HG03432 (cell line): Measurements from ENCODE around the gene ATL1.

Experiments used
- ATAC-seq: cut with Tn5 transposase; IDR thresholded peaks from one replicate; pipeline ENCODE4 v1.9.1; 2021; ENCODE audit warnings: mild to moderate bottlenecking, moderate library complexity; ENCODE audit not compliant: unreplicated experiment

Gene ATL1

DNA sequence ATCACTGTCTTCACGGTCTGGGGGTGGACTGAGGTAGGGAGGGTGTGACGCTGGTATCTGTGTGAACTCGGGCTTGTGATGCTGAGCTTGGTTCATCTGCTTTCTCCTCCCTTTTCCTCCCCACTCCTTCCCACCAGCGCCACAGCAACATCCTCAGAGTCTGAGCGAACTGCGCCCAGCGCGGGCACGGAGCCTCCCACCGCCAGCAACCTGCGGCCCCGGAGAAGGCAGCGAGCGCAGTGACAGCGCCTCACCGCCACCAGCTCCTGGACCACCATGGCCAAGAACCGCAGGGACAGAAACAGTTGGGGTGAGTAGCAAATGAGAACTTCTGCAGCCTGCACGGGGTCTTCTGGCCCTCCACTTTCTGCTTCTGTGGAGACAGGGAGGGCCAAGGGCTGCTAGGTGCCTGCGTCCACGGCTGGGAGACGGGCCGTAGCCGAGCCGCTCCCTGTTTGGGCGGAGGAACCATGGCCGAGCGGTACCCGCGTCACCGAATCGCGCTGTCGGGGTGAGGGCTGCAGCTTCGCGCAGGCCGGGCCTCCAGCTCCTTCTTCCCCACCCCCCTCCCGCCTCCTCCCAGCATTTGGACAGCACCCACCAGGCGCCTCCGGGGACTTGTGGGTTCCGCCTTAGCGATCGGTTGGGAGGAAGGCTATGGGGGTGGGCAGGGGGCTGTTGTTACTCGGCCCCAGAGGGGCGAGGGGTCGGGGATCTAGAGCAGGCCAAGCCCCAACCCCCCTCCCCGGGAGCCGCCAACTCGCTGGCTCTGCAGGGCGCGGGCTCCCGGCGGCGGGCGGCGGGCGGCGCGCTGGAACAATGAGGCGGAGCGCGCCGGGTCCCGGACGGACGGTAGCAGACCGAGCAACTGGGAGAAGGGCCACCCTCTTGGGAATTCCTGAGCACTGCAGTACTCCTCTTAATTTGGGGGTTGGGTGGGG, at the start of gene ATL1:
Gene ATL1, plus strand, starts transcription at position 156 of the 941 bp plus-strand sequence. Its CDS starts 121 bp downstream, at position 277.
- ATAC-seq: peak; percentile 52

DNA sequence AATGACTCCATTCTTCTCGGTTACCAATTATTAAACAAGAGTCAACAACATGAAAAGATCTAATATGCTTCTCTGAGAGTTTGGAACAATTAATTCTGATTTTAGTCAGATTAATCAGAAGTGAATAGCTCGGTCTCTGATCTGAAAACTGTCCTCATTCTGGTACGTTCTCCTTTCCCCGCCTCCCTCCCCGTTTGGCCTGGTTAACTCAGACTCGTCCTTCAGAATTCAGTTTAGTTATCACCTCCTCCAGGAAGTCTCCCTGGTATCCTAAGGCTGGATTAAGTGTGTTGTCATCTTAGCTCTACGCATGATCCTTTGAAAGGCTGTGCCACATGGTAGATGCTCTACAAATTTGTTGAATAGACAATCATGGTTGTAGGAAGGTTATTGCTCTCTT, 49.8 kb upstream of the ATL1 start:
- no peak for ATAC-seq

DNA sequence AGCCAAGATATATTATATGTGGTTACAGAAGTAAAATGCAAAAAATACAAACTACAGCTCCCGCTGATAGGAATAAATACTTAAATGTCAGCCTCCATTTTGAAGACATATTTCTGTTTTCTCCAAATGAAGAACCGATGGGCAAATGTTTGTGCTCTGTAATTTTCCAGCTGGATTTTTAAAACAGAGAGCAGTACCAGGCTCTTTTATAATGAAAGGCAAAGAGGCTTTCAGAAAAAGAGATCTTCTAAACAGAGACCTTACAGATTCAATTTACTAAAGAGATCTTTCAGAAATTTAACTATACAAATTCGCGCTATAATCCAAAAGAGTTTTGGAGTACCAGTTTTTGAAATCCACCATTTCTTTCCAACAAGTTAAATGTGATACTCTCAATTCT, 47.5 kb upstream of the ATL1 start:
- ATAC-seq: no peak

DNA sequence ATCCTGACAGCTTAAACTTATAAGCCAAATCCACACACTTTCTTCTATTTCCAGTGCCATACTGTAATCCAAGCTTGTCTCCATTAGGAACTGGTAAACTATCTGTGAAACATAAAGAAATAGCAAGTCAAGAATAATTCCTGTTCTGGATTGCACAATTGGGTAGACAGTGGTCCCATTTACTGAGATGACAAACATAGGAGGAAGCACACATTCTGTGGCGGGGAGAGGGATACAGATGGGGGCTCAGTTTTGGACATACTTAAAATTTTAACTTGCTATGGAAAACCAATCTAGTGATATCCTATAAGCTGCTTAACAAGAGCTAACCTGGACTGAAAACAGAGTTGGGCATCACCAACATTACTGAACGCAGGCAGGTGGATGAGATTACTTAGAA, 43.9 kb upstream of the ATL1 start:
- ATAC-seq: no peak

DNA sequence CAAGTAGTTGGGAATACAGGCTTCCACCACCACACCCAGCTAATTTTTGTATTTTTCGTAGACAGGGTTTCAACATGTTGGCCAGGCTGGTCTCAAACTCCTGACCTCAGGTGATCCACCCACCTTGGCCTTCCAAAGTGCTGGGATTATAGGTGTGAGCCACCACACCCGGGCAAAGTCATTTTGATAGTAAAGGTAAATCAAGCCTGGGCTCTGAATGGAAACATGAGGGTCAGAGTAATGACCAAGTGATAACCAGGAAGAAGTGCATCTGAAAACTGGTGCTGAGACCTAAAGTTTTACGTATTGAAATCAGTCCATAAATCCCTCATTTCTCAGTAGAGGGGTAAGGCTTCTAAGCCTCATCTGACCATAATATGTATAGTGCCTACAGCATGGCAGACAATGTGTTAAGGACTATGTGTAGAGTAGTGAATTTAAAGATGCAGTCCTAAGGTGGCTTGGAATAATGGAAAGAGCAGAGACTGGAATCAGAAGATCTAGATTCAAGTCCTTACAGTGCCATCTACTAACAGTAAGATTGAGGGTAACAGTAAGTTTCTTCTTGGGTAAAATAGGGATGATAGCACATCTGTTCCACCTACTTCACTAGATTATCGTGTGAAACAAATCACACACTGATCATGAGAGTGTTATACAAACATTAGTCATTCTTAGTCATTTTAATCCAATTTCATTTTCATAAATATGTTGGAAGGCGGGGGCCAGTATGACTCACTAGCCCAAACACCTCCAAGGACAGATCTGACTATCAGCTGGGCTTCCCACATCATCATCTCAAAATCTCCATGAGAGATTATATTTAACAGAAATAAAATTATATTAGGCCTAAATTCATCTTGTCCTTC, 38.8 kb upstream of the ATL1 start:
- ATAC-seq: peak; percentile 80

DNA sequence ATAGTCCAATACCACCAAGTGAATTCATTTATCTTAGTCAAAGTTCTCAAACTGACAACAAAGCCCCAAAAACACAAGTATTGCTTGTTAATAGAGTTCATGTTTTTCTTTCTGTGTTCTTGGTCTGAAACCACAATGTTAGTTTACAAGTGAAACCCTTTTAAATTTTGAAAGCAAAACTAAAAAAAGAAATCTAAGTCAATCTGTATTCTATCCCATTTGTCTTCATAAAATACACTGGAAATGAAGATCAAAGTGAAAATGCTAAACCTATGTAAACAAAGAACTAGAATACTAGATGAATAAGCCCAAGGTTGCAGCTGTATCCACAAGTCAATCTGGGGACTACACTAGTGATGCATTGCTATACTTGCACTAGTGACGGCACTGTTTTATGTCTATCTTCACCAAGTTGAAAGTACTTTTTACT, 38.0 kb upstream of the ATL1 start:
- peak; percentile 65 for ATAC-seq

DNA sequence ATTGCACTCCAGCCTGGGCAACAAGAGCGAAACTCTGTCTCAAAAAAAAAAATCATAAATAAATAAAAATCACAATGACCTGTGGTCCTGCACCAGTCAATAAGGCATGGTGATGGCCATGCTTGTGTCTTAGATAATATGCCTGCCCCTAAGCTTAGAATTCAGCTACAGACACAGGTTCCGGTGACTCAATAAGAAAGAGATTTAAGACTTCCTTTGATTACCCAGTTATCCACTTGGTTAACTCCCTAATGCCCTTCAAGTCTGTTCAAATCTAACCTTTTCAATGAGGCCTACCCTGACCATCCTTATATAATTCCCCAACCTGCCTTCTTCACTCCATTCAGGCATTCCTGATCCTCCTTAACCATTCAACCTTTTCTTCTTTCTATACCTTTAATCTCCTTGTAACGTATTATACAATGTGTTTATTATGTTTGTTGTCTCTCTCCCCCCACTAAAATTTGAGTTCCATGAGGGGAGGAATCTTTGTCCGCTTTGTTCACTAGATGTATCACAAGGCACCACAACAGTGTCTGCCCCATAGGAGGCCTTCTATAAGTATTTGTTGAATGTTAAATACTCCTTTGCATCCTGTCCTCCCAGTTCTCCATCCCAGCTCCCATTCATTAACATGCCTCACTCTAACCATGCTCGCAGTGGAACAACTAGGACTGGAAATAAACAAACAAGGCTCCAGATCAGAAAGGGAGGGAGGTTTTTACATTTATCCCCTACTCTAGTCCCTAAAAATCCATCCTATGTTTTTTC, 36.5 kb upstream of the ATL1 start:
- no peak for ATAC-seq

DNA sequence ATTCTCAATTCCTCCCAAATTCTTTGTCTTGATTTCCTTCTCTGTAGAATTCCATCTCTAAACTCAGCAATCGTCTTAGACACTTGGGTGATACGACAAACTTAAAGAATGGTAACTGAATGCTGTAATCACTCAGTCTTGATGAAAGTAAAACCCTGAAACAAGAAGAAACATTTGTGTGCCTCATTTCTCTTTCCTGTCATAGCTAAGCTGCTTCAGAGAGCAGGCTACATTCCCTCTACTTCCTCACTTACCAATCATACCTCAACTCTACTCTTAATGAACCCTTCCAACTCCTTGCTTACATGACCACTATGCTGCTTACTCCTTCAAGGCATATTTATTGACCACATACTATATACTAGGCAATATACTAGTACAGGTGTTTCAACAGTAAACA, 35.9 kb upstream of the ATL1 start:
- ATAC-seq: no peak

DNA sequence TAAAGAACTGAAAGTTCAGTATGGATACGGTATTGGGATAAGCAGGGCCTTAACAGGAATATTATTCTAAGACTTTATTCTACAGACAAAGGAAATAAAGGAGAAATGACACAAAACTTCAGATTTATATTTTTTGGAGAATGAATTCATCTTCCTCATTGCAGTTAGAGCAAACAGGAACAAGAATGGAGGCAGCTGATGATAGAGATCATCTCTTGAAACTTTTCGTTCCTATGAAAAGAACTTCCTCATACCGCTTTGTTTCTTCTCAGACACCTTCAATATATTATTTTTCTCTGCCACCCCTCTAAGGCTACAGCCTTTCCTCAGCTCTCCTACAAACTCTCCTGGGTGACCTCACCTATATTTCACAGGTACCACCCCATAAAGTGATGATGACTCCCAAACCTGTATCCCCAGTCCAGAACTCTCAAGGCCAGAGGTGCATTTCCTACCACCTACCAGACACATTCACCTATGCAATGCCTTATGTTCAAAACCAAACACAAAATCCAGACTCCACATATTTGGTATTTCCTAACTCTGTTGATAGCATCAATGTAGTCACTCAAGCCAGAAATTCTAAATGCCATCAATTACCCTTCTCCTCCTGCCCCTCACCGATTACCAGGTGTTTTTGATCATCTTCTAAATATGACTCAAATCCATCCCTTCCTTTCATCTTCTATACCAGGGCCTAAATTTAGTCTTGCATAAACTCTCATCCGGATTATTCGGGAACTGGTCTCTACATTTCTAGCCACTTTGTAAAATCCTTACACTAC, 35.0 kb upstream of the ATL1 start:
- no peak for ATAC-seq

DNA sequence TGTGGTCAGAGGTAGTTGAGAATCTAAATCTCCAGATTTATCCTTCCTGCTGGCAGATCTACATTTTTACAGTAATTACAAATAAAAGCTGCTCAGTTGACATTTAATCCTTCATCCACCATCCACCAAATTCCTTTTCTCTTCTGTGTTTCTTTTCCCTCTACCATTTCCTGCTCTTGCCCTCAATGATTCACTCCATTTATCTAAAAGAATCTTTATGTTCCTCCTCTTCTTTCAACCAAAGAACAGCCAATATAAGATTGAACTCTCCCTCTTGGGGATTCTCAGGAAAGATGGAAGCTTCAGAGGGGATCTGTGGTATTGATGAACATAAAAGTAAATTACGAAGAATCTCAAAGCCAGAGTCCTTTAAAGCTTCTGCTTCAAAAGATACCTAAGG, 31.9 kb upstream of the ATL1 start:
- ATAC-seq: no peak

DNA sequence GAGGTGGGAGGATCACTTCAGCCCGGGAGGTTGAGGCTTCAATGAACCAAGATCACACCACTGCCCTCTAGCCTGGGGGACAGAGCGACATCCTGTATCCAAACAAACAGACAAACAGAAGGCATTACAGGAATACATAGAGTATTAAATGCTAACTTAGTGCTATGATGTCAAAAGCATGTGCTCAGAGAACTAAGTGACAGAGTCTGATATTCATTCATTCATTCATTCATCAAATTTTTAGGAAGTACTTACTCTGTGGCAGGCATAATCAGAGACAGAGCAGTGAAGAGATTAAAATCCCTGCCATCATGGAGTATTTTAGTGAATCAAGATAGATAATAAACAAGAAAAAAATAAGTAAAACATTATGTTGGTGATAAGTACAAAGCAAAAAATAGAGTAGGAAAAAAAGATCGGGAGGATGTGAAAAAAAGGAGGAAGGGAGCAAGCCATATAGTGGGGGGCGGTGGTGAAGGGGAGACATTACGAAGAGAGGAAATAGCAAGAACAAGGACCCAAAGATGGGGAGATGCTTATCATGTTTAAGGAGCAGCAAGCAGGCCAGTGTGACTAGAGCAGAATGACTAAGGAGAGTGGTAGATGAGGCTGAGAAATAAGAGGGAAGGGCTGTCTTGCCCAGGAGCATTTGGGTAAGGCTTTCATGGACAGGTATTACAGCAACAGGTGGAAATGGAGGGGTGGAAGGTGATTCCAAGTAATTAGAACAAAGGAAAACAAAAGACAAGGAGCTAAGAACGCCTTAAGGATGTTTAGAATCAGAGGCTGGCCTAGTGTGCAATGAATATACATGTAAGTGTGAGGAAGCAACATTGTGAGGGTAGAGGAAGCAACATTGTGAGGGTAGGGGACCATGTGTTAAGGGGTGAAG, 30.4 kb upstream of the ATL1 start:
- no peak for ATAC-seq

DNA sequence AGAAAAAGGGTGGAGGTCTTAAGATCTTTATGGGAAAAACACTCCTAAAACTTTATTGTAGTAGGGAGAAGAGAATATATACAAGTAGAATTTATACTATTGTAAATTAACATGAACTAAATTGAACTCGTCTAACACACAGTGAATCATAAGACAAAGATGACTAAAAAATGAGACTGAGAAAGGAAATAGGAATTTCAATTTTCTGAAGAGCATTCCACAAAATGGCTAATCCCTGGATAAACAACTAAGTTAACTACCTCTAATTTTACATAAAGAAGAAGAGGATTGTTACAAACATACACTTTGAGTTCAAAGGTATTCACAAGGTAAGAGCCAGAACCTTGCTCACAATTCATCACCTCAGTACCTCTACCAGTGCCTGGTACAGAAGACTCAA, 29.6 kb upstream of the ATL1 start:
- ATAC-seq: no peak

DNA sequence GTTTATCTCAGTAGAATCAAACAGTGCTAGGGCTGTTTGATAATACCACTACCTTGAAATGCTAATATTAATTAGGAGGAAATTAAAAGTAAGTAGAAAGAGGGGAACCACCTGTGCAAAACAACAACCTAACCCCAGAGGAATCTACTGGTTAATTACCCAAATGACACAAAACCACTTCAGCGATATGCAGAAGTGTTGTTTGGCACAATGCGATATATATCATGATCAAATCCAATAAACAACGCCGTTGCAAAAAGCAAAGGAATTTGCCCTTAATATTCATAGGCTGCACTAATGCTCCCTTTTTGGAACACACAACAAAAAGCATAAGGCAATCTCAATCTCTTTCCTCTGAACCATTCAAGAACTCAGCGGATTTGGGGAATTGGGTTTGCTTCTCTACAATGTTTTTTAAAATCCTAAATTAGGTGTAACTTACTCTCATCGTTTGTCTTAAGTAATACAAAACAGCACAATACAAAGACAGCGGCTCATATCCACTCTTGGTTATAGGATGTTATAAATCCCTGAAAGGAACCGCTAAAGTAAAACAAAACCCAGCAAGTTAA, 29.1 kb upstream of the ATL1 start:
- ATAC-seq: no peak

DNA sequence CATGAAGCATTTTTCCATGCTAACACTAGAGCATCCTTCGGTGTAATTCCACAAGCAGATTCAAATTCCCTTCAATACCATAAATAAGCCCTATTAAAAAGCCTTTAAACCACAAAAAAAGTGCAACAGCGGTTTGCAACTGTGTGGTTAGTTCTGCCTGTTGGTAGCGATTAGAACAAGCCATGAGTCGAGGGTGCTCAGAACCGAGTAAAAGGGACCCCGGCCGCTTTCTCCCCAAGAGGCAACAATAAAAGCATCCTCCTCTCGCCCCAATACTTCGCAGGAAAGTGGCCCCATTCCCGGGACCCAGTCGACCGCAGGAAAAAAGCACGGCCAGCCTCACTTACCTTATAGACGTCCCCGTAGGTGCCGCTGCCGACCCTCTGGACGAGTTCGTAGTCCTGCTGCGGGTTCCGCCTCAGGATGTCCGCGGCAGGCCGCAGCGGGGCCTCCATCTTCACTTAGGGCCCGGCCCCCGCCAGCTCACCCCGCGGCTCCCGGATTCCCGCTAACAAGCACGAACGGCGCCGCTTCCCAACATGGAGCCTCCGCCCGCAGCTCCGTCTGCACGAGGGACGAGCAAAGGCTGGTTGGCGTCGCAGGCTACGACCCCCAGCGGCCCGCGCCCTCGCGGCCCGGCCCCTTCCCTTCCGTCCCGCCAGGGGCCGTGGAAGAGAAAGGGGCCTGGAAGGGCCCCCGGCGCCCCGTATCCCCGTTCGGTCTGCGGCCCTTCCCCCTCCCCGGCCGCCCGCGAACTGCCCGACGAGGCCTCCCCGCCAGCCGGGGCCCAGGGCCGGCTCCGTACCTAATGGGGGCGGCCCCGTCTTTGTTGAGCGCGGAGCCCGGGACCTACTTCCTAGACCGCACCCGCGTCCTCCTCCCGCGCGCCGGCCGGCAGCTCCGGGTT, 28.1 kb upstream of the ATL1 start:
- peak; percentile 27 for ATAC-seq

DNA sequence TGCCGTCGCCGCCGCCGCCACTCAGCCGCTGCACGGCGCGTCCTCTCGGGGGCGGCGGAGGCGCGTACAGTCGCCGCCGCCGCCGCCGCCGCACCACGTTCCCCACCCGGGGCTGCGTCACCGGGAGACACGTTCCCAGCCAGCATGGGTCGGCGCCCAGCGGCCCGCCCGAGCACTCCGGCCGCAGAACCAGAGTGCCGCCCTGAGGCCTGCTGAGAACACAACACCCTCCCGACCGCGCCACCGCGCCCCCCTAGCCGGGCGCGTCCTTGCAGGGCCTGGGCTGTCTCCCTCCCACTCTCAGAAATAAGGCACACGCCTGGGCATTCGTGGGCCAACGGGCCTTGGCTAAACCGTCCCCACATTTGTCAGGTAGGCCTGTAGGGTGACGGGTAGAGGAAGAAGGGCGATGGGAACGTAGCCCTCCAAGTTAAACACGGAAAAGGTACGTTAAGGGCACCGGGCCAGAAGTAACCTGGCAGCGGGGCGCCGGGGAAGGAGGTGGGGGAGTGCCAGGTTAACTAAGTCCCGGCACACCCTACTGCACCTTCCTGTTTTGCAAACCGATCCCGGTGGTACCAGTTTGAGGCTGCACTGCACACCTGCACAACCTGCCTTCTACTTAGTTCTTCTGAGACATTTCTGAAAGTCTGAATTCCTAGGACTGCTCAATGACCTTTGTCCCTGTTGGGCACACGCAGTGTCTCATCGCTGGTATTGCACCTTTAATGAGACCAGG, 27.3 kb upstream of the ATL1 start, which contains the start of gene MAP4K5:
Gene MAP4K5, minus strand, starts transcription at position 68 of the 739 bp plus-strand sequence. CDS start 520 bp downstream, outside the sequence.
- ATAC-seq: peak; percentile 97

DNA sequence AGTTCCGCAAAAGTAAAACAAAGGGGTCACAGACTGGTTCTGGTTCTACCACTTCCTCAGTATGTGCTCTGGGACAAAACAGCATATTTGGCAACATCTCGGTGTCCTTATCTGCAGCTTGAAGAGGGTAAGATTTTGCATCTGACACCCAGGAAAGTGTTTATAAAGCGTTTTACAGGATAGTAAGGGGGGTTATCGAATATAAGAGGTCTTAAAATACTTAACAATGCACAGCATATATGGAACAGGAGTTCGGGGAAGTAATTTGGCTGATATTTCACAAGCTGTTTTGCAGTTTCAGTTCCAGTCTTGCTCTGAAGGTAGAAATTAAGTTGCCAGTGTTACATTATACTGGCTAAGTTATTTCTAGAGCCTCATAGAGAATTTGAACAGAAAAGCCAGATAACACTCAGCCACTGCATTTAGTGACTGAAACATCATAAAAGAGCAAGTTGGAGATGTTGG, 26.7 kb upstream of the ATL1 start:
- no peak for ATAC-seq

DNA sequence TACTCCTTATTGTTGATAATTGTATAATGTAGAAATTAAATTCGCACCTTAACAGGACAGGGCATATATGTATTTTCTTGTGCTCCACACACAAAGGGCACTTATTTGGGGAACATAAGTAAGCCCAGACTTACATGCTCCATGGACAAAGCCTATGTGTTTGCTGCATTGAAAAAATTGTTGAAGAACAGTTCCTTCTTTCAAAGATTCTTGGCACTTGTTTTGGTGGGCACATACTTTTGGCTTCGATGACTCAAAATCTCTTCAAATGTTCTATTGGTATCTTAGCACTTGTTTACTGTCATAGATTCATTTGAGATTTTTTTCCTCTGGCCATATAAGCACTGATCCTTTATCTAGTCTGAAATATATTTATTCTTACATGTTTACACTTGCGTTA, 26.1 kb upstream of the ATL1 start:
- no peak for ATAC-seq
